NOMO-1 treated with dmso at 0.1 percent for 144 hours (cell line): ENCODE data around the gene ACER1.
"Not testable (repeated sequence)": the region's sequence is repeated elsewhere in the genome, so short reads cannot be mapped to it uniquely, and the experiment has no call there.

ENCODE experiments used
- DNase-seq: peaks from one replicate; lab custom pipeline; 2025; ENCODE audit not compliant: unreplicated experiment; lab: John Stamatoyannopoulos, UW

ACER1 gene

DNA sequence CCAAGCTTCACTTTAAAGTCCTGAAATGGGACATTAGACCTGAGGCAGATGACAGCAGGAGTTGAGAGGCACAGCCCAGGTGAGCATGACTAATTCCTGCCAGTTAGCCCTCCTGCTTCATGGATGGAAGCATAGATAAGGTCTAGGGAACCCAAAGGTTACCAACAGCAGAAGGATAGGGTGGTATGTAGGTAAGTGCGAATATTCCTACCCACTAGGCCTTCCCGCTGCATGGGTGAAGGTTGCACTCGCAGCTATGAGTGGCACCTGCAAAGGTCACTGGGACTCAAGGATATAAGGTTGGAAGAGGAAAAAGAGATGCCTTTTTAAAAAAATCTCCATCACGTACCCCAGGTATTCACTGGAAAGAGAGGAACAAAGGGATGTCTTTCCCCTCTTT, 41.4 kb downstream of the ACER1 start:
- no peak for DNase-seq

DNA sequence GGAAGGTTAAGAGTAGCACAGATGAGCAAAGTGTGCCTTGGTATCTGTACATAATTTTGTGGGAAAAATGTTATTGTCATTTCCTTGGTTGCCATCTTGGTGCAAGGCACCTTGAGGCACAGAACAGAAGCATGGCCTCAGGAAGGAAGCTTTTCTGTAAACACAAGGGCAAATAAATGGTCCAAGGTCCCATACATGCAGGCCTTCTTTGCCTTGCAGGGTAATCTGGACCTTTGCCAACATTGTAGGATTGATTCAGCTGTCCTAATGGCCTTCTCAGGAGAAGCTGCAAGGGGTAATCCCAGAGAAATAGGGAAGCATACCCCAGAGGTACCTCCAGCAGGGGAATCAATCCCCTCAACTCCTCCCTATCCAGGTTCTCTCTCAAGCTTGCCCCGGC, 44.7 kb downstream of the ACER1 start:
- no peak for DNase-seq

DNA sequence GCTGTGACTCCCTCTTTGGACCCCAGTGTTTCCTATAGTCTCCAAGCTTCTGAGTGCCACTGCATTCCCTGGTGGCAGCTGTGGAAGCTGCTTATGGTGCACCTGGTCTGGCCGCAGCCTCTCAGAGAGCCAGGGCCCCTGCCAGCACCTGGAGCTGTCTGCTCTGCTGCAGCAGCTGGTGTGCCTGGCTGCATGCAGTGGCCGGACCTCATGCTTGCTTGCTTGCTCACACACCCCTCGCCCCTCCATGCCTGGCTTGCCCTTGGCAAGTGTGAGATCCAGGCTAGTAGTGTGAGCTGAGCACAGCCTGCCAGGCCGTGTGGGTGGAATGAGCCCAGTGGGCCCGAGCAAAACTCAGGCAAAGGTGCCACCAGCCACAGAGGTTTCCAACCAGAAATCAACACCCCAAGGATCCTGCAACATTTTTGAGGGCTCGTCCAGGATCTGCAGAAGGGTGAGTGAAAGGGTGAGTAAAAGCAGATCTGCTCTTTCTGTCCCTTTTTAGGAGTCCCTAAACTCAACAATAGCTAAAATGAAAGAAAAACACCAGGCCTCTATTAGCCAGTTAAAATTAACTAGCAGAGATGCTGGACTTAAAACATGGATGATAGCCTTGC, 46.0 kb downstream of the ACER1 start:
- DNase-seq = no peak

DNA sequence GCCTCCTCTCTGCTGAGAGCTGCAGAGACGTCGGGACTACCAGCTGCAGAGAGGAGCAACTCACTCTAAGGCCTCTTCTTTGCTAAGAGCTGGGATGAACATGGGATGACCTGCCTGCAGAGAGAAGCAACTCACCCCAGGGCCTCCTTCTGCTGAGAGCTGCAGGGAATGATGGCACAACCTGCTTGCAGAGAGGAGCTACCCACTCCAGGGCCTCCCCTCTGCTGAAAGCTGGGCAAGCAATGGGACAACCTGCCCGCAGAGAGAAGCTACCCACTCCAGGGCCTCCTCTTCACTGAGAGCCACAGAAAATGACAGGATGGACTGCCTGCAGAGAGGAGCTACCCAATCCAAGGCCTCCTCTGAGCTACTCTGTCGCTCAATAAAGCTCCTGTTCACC, 46.7 kb downstream of the ACER1 start:
- no peak for DNase-seq

DNA sequence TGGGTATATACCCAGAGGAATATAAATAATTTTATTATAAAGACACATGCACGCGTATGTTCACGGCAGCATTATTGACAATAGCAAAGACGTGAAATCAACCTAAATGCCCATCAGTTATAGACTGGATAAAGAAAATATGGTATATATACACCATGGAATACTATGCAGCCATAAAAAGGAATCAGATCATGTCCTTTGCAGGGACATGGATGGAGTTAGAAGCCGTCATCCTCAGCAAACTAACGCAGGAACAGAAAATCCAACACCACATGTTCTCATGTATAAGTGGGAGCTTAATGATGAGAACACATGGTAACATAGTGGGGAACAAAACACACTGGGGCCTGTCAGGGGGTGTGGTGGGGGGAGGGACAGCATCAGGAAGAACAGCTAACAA, 51.0 kb downstream of the ACER1 start:
- not testable (repeated sequence) for DNase-seq

DNA sequence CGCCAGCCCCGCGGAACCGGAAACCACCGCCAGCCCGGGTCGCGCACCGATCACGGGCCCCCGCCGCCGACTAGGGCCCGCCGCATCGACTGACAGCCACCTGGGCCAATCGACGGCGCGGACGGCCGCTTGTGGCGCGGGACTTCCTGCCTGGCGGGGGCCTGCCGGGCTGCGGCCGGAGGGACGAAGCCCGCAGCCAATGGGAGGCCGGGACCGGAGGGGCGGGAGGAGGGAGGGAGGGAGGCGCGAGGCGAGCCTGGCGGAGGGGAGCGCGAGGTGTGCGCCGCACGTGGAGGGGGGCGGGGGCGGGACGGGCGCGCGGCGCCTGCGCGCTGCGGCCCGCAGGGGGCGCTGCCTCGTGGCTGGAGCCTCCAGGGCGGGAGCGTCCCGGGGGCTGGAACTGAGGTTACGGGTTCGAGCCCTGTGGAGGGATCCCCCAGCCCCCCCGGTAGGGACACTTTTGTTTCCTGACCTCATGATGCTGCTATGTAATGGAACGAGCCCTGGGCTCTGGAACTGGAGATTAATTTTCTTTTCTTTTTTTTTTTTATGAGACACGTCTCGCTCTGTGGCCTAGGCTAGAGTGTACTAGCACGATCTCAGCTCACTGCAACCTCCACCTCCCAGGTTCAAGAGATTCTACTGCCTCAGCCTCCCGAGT, 53.4 kb downstream of the ACER1 start, which contains the start of gene MLLT1:
Gene MLLT1 (minus strand): TSS at position 45 of the 661 bp plus-strand sequence. CDS start 191 bp downstream, outside the sequence.
- DNase-seq = peak; percentile 91

DNA sequence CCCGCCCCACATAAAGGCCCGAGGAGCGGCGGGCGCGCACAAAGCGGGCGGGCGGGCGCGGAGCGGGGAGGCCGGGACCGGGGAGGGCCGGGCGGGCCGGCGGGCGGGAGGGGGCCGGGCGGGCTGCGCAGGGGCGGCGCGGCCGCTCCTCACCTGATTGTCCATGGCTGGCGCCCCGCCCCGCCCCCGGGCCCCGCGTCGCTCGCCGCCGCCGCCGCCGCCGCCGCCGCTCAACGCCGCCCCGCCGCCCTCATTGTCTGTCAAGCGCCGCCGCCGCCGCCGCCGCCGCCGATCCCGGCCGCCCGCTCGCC, 53.8 kb downstream of the ACER1 start:
- DNase-seq = no peak

DNA sequence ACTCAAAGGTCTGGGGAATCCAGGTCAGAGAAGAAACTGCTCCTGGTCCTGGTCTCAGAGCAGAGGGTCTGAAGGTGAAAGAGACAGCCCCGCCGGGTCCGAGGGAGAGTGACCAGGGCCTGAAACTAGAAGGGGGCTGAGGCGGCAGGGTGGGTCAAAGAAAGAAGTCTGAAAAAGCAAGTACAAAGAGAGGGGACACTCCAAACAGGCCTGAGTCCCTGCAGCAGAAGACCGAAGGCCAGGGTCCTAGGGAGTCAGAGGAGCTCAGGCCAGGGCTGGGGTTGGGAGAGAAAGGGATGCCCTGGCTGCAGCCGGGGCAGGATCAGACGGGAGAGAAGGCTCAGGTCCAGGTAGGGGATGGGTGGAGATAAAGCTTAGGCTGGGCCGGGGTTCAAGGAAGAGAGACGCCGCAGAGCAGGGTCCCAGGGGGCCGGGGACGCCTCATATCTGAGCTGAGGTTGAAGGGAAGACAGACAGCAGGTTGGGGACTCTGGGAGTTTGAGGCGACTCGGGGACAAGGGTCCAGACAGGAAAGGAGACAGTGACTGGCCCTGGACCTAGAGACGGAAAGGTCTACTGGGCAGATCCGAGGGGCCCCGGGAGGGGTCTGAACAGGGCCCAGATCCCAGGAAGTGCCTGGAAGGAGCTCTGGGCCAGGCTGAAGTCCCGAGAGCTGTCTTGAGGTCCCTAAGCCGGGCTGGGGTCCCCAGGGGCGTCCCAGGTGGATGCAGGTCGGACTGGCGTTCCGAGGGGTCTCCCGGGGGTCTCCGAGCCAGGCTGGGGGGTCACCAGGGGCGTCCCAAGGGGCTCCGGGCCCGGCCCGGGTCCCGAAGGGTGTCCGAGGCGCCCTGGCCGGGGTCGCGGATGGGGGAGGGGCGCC, 54.4 kb downstream of the ACER1 start:
- no peak for DNase-seq

DNA sequence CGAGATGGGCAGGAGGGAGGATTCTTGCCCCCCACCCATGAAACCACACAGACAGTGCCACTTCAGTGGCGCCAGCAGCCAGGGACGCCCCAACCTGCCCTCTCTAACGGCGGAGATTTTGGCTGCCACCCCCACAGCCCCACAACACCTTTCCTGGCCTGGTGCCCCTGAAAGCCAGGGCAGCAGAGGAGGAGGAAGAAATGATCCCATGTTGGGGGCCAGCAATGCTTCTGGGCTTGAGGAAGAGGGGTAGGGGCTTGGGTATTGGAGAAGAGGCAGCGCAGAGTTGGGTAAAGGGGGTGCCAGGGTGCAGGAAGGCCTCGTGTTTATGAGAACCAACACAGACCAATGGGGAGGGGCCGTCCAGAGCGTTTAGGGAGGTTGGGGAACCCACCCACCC, 55.4 kb downstream of the ACER1 start:
- no peak for DNase-seq

DNA sequence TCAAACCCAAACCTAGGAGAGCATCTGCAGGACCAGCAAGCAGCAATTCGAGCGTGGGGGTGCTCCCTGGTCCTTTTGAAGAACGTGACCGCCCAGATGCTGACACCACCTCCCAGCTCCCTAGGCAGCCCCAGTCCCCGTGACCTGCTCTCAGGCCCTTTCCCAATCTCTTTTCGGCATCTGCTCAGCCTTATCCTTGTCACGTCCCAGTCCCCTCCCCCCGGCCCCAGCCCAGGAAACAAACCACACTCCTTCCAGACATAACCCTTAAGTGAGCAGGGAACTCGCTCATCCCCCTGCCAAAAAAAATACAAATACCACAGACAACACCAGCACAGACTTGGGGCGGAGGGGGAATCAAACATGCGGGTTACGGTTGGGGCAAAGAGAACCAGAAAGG, 57.0 kb downstream of the ACER1 start:
- no peak for DNase-seq

DNA sequence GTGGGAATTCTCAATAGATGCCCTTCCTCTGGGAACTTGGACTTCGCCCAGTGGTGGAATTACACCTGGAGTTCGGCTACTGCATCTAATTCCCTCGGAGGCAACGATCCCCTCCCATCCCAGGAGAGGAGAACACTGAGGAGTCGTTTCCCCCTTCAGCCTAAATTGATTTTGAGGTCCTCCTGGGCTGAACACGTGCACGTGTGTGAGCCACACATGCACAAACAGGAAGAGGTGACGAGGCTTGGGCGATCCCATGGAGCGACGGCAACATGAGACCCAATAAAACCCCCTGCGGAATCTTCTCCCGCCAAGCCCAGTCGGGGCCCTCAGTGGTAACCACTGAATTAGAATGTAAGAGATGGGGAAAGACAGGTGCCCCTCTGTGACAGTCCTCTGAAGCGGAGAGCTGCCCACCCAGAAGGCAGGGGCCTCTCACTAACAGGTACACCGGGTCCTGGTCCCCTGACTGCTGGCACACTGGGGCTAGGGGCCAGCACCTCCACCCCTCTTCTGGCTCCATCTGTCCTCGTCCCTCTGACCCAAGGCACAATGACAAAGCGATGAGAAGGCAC, 58.2 kb downstream of the ACER1 start:
- DNase-seq = no peak

DNA sequence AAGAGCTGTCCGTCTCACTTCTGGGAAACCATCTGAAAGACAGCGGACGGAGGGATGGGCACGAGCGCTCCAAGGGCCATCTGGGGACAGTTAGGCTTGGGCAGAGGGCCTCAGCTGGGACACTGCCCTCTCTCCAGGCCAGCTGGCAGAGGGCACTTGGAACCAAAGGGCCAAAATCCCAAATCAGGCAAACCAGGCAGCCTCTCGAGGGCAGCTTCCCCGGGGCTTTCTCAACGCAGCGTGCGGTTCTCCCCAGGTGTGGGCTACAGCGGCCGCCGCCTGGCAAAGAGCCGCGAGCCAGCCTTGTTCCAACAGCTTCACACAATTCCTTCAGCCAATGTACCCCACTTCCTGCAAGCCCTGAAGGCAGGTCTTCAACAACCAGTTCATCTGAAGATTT, 58.7 kb downstream of the ACER1 start:
- no peak for DNase-seq

DNA sequence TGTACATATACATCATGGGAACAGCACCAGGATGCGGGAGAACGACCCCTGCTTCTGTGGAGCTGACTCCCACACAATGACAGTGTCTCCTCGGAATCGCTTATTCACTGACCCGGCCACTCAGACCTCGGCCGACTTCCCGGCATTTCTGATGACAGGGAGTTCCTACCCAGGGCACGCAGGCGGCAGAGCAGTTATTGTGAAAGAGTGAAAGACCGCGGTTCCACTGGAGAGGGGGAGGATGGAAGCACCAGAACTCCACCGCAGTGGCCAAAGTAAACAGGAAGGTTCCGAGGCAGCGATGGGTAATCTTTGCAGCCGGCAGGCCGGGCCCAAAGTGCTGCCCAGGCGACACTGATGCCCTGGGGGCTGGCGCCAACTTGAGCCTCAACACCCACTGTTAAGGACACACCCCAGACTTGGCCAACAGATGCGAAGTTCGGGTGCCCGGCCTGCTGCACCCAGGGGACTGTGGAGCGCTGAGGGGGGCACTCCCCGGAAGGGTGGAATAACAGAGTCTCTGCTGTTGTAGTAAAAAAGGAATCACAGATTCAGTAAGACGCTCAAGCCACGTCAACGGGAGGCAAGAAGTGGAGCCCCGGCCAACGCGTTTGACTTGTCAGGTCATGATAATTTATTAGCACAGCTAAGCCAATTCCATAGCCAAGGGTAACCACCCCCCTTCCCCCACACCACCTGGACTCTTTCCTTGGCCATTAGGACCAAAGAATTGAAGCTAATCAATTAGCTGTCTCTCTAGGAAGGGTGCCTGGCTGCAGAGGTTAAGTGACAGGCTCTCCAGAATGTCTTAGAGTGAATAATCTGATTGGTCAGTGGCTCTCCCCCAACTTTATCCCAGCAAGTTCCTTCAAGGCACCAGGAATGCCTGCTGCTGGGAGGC, 59.5 kb downstream of the ACER1 start:
- DNase-seq = peak; percentile 74

DNA sequence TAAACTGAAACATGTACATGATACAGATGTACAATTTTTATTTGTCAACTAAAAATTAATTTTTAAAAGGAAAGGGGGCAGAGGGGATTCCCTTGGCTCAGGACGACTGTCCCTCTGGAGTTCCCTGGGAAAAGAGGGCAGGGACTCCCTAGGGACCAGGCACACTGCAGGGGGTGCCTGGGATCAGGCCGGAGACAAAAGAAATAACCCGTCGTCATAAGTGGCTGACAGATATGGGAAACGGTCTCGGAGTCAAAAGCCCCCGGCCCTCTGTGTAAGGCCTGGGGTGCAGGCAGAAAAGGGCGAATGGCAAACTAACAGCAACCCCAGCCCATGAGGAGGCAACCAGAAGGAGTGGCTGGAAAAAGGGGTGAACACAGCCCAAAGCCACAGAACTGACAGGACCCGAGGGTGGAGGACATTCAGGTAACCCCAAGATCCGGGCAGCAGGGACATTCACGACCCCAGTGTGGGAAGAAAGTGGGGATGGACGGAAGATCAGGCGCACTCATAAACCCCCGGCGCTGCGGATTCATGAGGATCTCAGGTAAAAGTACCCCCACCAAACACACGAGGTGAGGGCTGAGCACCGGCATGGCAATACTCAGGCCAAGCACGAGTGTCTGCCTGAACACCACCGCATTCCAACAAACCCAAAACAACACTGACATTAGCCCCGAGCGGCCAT, 60.4 kb downstream of the ACER1 start:
- no peak for DNase-seq

DNA sequence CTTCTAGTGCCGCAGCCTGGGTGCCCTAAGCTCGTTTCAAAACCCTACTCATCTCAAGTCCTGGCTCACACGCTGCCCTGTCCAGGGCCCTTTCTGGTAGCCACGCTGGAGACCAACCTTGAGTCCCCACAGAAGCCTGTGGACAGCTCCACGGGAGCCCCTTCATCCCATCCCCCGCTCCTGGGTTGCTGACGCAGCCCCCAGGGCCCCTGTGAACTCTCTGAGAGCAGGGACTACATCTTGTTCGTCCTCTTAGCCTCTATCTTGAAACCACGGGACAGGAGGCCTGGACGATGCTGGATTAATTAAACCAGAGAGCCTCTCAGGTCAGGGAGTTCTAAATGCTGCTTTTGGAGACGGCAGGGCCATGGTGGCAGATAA, 61.0 kb downstream of the ACER1 start:
- no peak for DNase-seq

DNA sequence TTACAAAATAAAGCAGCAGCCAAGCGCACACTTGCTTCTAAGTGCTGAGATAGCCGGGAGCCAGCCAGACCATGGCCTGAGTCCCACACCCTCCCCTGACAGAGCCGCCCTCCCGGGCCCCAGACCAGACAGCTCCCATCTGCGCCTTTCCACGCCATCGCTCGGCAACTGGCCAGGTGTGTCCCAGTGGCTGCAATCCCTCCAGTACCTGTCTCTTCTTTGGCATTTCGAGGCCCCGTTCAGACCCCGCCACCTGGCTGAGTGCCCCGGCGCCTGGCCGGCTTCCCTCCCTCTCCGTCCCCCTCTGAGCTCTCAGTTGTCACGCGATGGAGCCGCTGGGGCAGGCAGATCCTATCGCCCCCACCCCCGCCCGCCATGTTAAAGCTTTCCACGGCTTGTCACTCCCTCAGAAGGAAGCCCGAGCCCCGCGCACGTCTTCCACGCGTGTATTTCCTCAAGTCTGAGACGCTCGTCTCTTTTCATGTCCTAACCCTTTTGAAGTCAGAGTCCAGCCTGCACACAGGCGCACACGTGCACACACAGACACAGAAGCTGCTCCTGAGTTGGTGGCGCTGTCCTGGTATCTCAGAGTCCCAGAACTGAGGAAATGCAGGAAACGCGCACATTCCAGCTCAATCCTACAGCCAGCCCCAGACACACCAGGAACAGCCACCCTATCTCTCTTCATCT, 61.5 kb downstream of the ACER1 start:
- no peak for DNase-seq

DNA sequence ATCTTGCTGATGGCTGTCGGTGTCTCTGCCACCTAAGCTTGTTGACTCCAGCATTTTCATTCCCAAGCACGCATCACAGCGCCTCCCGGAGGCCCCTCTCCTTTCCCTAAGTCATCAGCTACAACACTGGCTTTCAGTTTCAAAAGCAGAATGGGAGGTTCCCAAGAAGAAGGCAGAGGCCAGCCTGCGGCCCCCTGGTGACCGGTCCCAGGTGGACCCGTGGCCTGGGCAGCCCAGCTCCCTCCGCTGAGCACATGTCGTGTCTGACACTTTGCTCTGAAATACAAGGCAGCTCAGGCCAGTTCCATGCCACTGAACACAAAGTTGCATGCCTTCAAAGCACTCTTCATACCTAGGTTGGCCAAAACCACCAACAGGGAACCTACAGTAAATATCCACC, 62.2 kb downstream of the ACER1 start:
- DNase-seq = no peak

DNA sequence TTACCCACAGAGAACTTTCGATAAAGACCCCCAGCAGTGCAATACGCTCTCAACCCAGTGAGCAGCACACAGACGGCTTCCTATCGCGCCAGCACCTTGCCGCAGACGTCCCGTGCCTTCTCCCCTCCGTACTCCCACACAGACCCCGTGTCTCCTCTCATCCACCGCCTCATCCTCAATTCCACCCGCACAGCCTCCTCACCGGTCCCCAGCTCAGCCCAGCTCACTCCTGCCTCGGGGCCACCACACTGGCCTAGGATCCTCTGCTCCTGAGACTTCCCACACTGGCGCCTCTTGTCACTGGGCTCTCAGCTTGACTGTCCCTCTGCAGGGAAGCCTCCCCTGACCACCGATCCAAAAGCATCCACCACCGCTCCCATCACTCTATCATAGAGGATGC, 62.6 kb downstream of the ACER1 start:
- no peak for DNase-seq

DNA sequence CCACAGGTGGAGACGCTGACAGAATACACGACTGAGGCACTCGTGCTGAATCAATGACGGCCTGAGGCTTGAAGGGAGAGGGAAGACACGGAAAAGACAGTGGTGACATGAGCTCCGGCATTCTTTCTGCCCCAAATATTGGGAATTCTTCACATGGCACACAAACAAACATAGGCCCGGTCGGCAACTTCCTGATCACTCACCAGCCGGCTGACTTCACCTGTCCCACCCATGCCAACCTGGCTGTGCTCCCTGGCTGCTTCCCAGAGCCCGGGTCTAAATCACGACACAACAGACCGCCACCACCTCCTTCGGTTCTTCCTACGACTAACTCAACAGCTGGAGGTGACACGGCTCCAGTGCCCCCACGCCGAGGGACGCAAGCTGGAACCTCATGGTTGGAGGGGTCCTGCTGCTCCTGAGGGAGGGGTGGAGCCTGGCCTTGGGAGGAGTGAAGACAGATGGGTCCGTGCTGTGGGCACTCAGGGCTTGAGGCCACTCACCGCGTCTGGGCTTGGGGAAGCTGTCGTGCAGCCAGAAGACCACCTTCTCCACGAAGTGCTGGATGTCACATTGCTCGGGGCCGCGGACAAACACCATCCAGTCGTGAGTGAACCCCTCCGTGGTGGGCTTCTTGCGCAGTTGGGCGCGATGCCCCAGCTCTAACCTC, 63.2 kb downstream of the ACER1 start:
- no peak for DNase-seq
